Hepatocyte (in vitro differentiated cells): Measurements from ENCODE around the gene FRMD3. TPM values are rescaled to one million over a fixed set of nuclear protein-coding genes. Genes with fewer than 3 reads are reported as not detected.
A peak's percentile ranks its signal among the peaks of the same experiment; 100 is the strongest.

ENCODE experiments used
- DNase-seq: peaks from one replicate; pipeline ENCODE4 v3.0.0-alpha.2; 2016; ENCODE audit warnings: low spot score
- H2AFZ ChIP-seq: fragments of 200-600 bp; sonication (generic); 2 replicates; pipeline ENCODE4 v1.6.0; 2016; ENCODE audit warnings: antibody characterized with exemption, mild to moderate bottlenecking
- H3K27ac ChIP-seq: fragments of 200-600 bp; sonication (generic); 2 replicates; pipeline ENCODE4 v1.5.1; 2016; ENCODE audit warnings: mild to moderate bottlenecking
- H3K27me3 ChIP-seq: fragments of 200-600 bp; sonication (generic); 2 replicates; pipeline ENCODE4 v1.6.1; 2016
- H3K36me3 ChIP-seq: fragments of 200-600 bp; sonication (generic); replicated peaks from 2 replicates; pipeline ENCODE4 v1.5.1; 2016; ENCODE audit warnings: low read depth; ENCODE audit not compliant: insufficient read depth
- H3K4me1 ChIP-seq: fragments of 200-600 bp; sonication (generic); 2 replicates; pipeline ENCODE4 v1.5.1; 2016; ENCODE audit warnings: mild to moderate bottlenecking, moderate library complexity; ENCODE audit not compliant: insufficient read depth
- H3K4me2 ChIP-seq: fragments of 200-600 bp; sonication (generic); 2 replicates; pipeline ENCODE4 v1.6.0; 2016
- H3K4me3 ChIP-seq: fragments of 200-600 bp; sonication (generic); 2 replicates; pipeline ENCODE4 v1.5.1; 2016; ENCODE audit warnings: mild to moderate bottlenecking
- H3K79me2 ChIP-seq: fragments of 200-600 bp; sonication (generic); 2 replicates; pipeline ENCODE4 v1.6.0; 2017; ENCODE audit warnings: mild to moderate bottlenecking
- H3K9me2 ChIP-seq: fragments of 200-600 bp; sonication (generic); replicated peaks from 2 replicates; pipeline ENCODE4 v1.6.0; 2017; ENCODE audit warnings: mild to moderate bottlenecking; ENCODE audit not compliant: insufficient read depth
- H3K9me3 ChIP-seq: fragments of 200-600 bp; sonication (generic); 2 replicates; pipeline ENCODE4 v1.5.1; 2016; ENCODE audit warnings: low read depth, mild to moderate bottlenecking
- H4K20me1 ChIP-seq: fragments of 200-600 bp; sonication (generic); 2 replicates; pipeline ENCODE4 v1.6.0; 2016; ENCODE audit warnings: mild to moderate bottlenecking; ENCODE audit not compliant: insufficient read depth, poor library complexity, severe bottlenecking
- CTCF ChIP-seq: fragments of 200-600 bp; sonication (generic); IDR thresholded peaks from 2 replicates; pipeline ENCODE4 v1.5.1; 2016; ENCODE audit warnings: antibody characterized with exemption, mild to moderate bottlenecking; ENCODE audit not compliant: poor library complexity
- EZH2 ChIP-seq: fragments of 200-600 bp; sonication (generic); IDR thresholded peaks from 2 replicates; pipeline ENCODE4 v1.6.1; 2016; ENCODE audit warnings: antibody characterized with exemption, mild to moderate bottlenecking, borderline replicate concordance
- EZH2phosphoT487 ChIP-seq: fragments of 200-600 bp; sonication (generic); IDR thresholded peaks from one replicate; pipeline ENCODE4 v1.6.1; 2018; ENCODE audit warnings: antibody characterized with exemption, mild to moderate bottlenecking, low read depth, moderate library complexity; ENCODE audit not compliant: unreplicated experiment, severe bottlenecking
- WGBS: methylation state at CpG from one replicate; pipeline ENCODE4 v1.1.6; 2016; ENCODE audit warnings: low lambda C conversion rate; ENCODE audit errors: missing lambda C conversion rate; 5-methylcytosine and 5-hydroxymethylcytosine counted together
- polyA plus RNA-seq: library from polyadenylated mRNA; unstranded; fragments of >200 nt; fragmentation: Nextera tagmentation; extraction: Ambion mirVana; gene quantifications from 2 replicates; pipeline ENCODE4 v1.2.1, GENCODE V29; 2016
- total RNA-seq: library from RNA; depleted of rRNA; stranded (reverse); fragments of >200 nt; gene quantifications from 2 replicates; pipeline ENCODE4 v1.2.3, GENCODE V29; 2014

The FRMD3 gene
- total and polyA plus RNA-seq, 2 experiments from 2014 or later = 3.9 to 7.0 TPM

GRCh38 chr9:83473488-83473971 lies 64.7 kb downstream of the FRMD3 start:
- TF ChIP-seq EZH2phosphoT487 (peak; percentile 97), EZH2 (no peak)
- no peaks in the 10 kb centered on the region for H3K36me3 ChIP-seq
- peak overlapping the region; percentile 90 for H3K27ac ChIP-seq
- DNase-seq = peak; percentile 33
- no peaks in the 10 kb centered on the region for H3K9me3 ChIP-seq
- H3K4me3 ChIP-seq = no peak overlapping the region
- H3K4me1 ChIP-seq = peaks cover 53% of the 10 kb centered on the region
- no peaks in the 10 kb centered on the region for H3K79me2 ChIP-seq
- H3K4me2 ChIP-seq = peak overlapping the region; percentile 59
- WGBS = 77% methylated on average over 5 of the region's 5 CpGs
- no peak overlapping the region for H2AFZ ChIP-seq
- no peaks in the 10 kb centered on the region for H4K20me1 ChIP-seq
- no peaks in the 10 kb centered on the region for H3K9me2 ChIP-seq
- no peaks in the 10 kb centered on the region for H3K27me3 ChIP-seq

- Histone ChIP-seq H3K79me2 (no peaks in the 10 kb centered on the region), H3K27ac (peak overlapping the region; percentile 90), H3K4me2 (peak overlapping the region; percentile 59), H4K20me1 (no peaks in the 10 kb centered on the region), H2AFZ (no peak overlapping the region), H3K27me3 (no peaks in the 10 kb centered on the region), H3K4me1 (peaks cover 56% of the 10 kb centered on the region), H3K9me3 (no peaks in the 10 kb centered on the region), H3K36me3 (no peaks in the 10 kb centered on the region), H3K9me2 (no peaks in the 10 kb centered on the region), H3K4me3 (no peak overlapping the region)
- WGBS = 93% methylated on average over 5 of the region's 5 CpGs
- no peak for DNase-seq
- TF ChIP-seq CTCF (no peak), EZH2 (no peak), EZH2phosphoT487 (no peak)
These were observed 65.4 kb downstream of the FRMD3 start for GRCh38 chr9:83472764-83473163.

GRCh38 chr9:83472221-83472665 lies 66.0 kb downstream of the FRMD3 start:
- no peaks in the 10 kb centered on the region for H3K9me2 ChIP-seq
- H3K4me2 ChIP-seq = peak overlapping the region; percentile 59
- no peaks in the 10 kb centered on the region for H3K27me3 ChIP-seq
- no peak overlapping the region for H3K4me3 ChIP-seq
- DNase-seq = peak; percentile 72
- no peak overlapping the region for H2AFZ ChIP-seq
- peak overlapping the region; percentile 90 for H3K27ac ChIP-seq
- H3K9me3 ChIP-seq = no peaks in the 10 kb centered on the region
- no peaks in the 10 kb centered on the region for H4K20me1 ChIP-seq
- 56% methylated on average over 4 of the region's 4 CpGs for WGBS
- no peaks in the 10 kb centered on the region for H3K79me2 ChIP-seq
- TF ChIP-seq CTCF = no peak
- no peak for TF ChIP-seq EZH2
- no peak for TF ChIP-seq EZH2phosphoT487
- H3K4me1 ChIP-seq = peaks cover 59% of the 10 kb centered on the region
- no peaks in the 10 kb centered on the region for H3K36me3 ChIP-seq

- DNase-seq = no peak
- 77% methylated on average over 4 of the region's 4 CpGs for WGBS
These were observed 67.0 kb downstream of the FRMD3 start for GRCh38 chr9:83471241-83471640.

More at GRCh38 chr9:83471241-83471640, 67.0 kb downstream of the FRMD3 start:
- Histone ChIP-seq H3K9me3 (no peaks in the 10 kb centered on the region), H3K4me1 (peaks cover 62% of the 10 kb centered on the region), H2AFZ (no peak overlapping the region), H4K20me1 (no peaks in the 10 kb centered on the region), H3K79me2 (no peaks in the 10 kb centered on the region), H3K27ac (peak overlapping the region; percentile 88), H3K27me3 (no peaks in the 10 kb centered on the region), H3K4me3 (no peak overlapping the region), H3K36me3 (no peaks in the 10 kb centered on the region), H3K9me2 (no peaks in the 10 kb centered on the region), H3K4me2 (peak overlapping the region; percentile 14)
- TF ChIP-seq EZH2phosphoT487 = no peak
- no peak for TF ChIP-seq CTCF
- TF ChIP-seq EZH2 = no peak
